ENCODE results near the gene SLC35G3.
"Not testable (repeated sequence)": the region's sequence is repeated elsewhere in the genome, so short reads cannot be mapped to it uniquely, and the experiment has no call there.

Gene SLC35G3

GRCh38 chr17:35238821-35239220 lies 44.6 kb upstream of the SLC35G3 start:
- TF ChIP-seq ZFX (IDR thresholded peaks at IDR 0.05) = no peak
- no peak for TF ChIP-seq CTCF (conservative IDR thresholded peaks at IDR 0.05)
- H3K27ac ChIP-seq = no peak overlapping the region

- H3K27ac ChIP-seq = no peak overlapping the region
- TF ChIP-seq CTCF (conservative IDR thresholded peaks at IDR 0.05) (no peak), ZFX (IDR thresholded peaks at IDR 0.05) (no peak)
Observed at GRCh38 chr17:35236821-35237220, 42.6 kb upstream of the SLC35G3 start.

- TF ChIP-seq CTCF (conservative IDR thresholded peaks at IDR 0.05) (no peak), ZFX (IDR thresholded peaks at IDR 0.05) (no peak)
- no peak overlapping the region for H3K27ac ChIP-seq
Observed at GRCh38 chr17:35235917-35236316, 41.7 kb upstream of the SLC35G3 start.

GRCh38 chr17:35235289-35235688 lies 41.1 kb upstream of the SLC35G3 start:
- TF ChIP-seq CTCF (conservative IDR thresholded peaks at IDR 0.05) = no peak
- no peak for TF ChIP-seq ZFX (IDR thresholded peaks at IDR 0.05)
- no peak overlapping the region for H3K27ac ChIP-seq

- not testable (repeated sequence) for H3K27ac ChIP-seq
Observed at GRCh38 chr17:35234315-35234714, 40.1 kb upstream of the SLC35G3 start.

GRCh38 chr17:35229638-35230037 lies 35.4 kb upstream of the SLC35G3 start:
- H3K27ac ChIP-seq = no peak overlapping the region
- no peak for TF ChIP-seq CTCF (conservative IDR thresholded peaks at IDR 0.05)
- TF ChIP-seq ZFX (IDR thresholded peaks at IDR 0.05) = no peak

- TF ChIP-seq CTCF (conservative IDR thresholded peaks at IDR 0.05) = no peak
- TF ChIP-seq ZFX (IDR thresholded peaks at IDR 0.05) = no peak
- no peak overlapping the region for H3K27ac ChIP-seq
Observed at GRCh38 chr17:35227546-35227945, 33.4 kb upstream of the SLC35G3 start.

GRCh38 chr17:35224436-35224835 lies 30.2 kb upstream of the SLC35G3 start:
- TF ChIP-seq ZFX (IDR thresholded peaks at IDR 0.05) = no peak
- no peak for TF ChIP-seq CTCF (conservative IDR thresholded peaks at IDR 0.05)
- no peak overlapping the region for H3K27ac ChIP-seq
